Stimulated activated naive B cell treated with anti-CD40 and anti-IgM and Interleukin-4, amounts not matched to agents 10 μg/mL and 1 μg/mL and 100 μg/mL, for 72 hours (primary cell): ENCODE results near the gene NCR2.
A peak's percentile ranks its signal among the peaks of the same experiment; 100 is the strongest.
"Not testable (repeated sequence)": the region's sequence is repeated elsewhere in the genome, so short reads cannot be mapped to it uniquely, and the experiment has no call there.

Experiments
- ATAC-seq, 2 donors: fragments of 150-1000 bp; cut with Tn5 transposase; replicated peaks; 2 replicates each; pipeline ENCODE4 v1.10.0; 2021; ENCODE audit warnings: moderate library complexity in 1 of 2
- DNase-seq: peaks from one replicate; pipeline ENCODE4 v3.0.0; 2021
- H3K27ac Mint-ChIP-seq: one replicate; pipeline ENCODE4 v1.8.0; 2022; ENCODE audit warnings: mild to moderate bottlenecking, mixed read lengths
- H3K27me3 Mint-ChIP-seq, 2 donors: one replicate each; pipeline ENCODE4 v1.8.0; 2022; ENCODE audit warnings: mixed read lengths in 2 of 2
- H3K36me3 Mint-ChIP-seq, 2 donors: one replicate each; pipeline ENCODE4 v1.8.0; 2022; ENCODE audit warnings: mixed read lengths in 2 of 2, mild to moderate bottlenecking in 1 of 2
- H3K4me1 Mint-ChIP-seq, 2 donors: one replicate each; pipeline ENCODE4 v1.8.0; 2022; ENCODE audit warnings: mixed read lengths in 2 of 2, mild to moderate bottlenecking in 1 of 2
- H3K4me3 Mint-ChIP-seq, 2 donors: one replicate each; pipeline ENCODE4 v1.8.0; 2022; ENCODE audit warnings: mild to moderate bottlenecking in 2 of 2, mixed read lengths in 2 of 2, moderate library complexity in 1 of 2
- H3K9me3 Mint-ChIP-seq, 2 donors: one replicate each; pipeline ENCODE4 v1.8.0; 2022; ENCODE audit warnings: mixed read lengths in 2 of 2, mild to moderate bottlenecking in 1 of 2

NCR2 gene

GRCh38 chr6:41335296-41335695 is at the start of gene NCR2:
Gene NCR2 (plus strand): TSS chr6:41335608. CDS start chr6:41335877, 269 bp downstream.
- H3K36me3 Mint-ChIP-seq = no peaks in the 10 kb centered on the region
- H3K27me3 Mint-ChIP-seq = no peaks in the 10 kb centered on the region
- no peaks in the 10 kb centered on the region for H3K9me3 Mint-ChIP-seq
- DNase-seq (no peak), ATAC-seq (no peak)
- H3K4me1 Mint-ChIP-seq = peaks cover 33 to 44% of the 10 kb centered on the region in 2 donors
- peak within 1 kb of the TSS; percentile 86 for H3K27ac Mint-ChIP-seq
- peak within 1 kb of the TSS; percentile 39 to 50 for H3K4me3 Mint-ChIP-seq

- Mint-ChIP-seq H3K27ac (no peak within 1 kb of the TSS), H3K4me1 (peaks cover 0 to 10% of the 10 kb centered on the region in 2 donors), H3K27me3 (peaks cover 5 to 16% of the 10 kb centered on the region in 2 donors), H3K4me3 (no peak within 1 kb of the TSS), H3K9me3 (peaks cover 4 to 7% of the 10 kb centered on the region in 2 donors), H3K36me3 (peaks cover 0 to 7% of the 10 kb centered on the region in 2 donors)
- no peak for ATAC-seq
- DNase-seq = no peak
Observed at GRCh38 chr6:41286544-41287346, 48.7 kb upstream of the NCR2 start, which contains the start of gene TREM1. Gene TREM1 (minus strand): TSS chr6:41286682. CDS start chr6:41286655, 27 bp downstream.

GRCh38 chr6:41288030-41288753 is 47.2 kb upstream of the NCR2 start:
- H3K27ac Mint-ChIP-seq = peak overlapping the region; percentile 37
- no peaks in the 10 kb centered on the region for H3K36me3 Mint-ChIP-seq
- peaks cover 2 to 3% of the 10 kb centered on the region in 2 donors for H3K9me3 Mint-ChIP-seq
- H3K27me3 Mint-ChIP-seq = peaks cover 5 to 11% of the 10 kb centered on the region in 2 donors
- H3K4me1 Mint-ChIP-seq = peaks cover 0 to 7% of the 10 kb centered on the region in 2 donors
- H3K4me3 Mint-ChIP-seq = no peak overlapping the region
- ATAC-seq (peak; percentile 49 to 80), DNase-seq (no peak)

- ATAC-seq (no peak), DNase-seq (no peak)
- no peaks in the 10 kb centered on the region for H3K36me3 Mint-ChIP-seq
- peaks cover 5 to 11% of the 10 kb centered on the region in 2 donors for H3K27me3 Mint-ChIP-seq
- H3K27ac Mint-ChIP-seq = peak overlapping the region; percentile 37
- no peak overlapping the region for H3K4me3 Mint-ChIP-seq
- peaks cover under 1% of the 10 kb centered on the region in 2 donors for H3K9me3 Mint-ChIP-seq
- H3K4me1 Mint-ChIP-seq = peaks cover 0 to 5% of the 10 kb centered on the region in 2 donors
Observed at GRCh38 chr6:41288754-41289129, 46.7 kb upstream of the NCR2 start.

- Mint-ChIP-seq H3K27ac (no peak overlapping the region), H3K9me3 (no peaks in the 10 kb centered on the region)
Observed at GRCh38 chr6:41289815-41290214, 45.6 kb upstream of the NCR2 start.

GRCh38 chr6:41291717-41292116 is 43.7 kb upstream of the NCR2 start:
- H3K9me3 Mint-ChIP-seq = peaks cover 4 to 5% of the 10 kb centered on the region in 2 donors
- no peak overlapping the region for H3K4me3 Mint-ChIP-seq
- no peaks in the 10 kb centered on the region for H3K36me3 Mint-ChIP-seq
- no peak overlapping the region for H3K27ac Mint-ChIP-seq
- ATAC-seq (no peak), DNase-seq (no peak)
- peaks cover 3 to 23% of the 10 kb centered on the region in 2 donors for H3K4me1 Mint-ChIP-seq
- H3K27me3 Mint-ChIP-seq = peaks cover under 1 to 6% of the 10 kb centered on the region in 2 donors

More at GRCh38 chr6:41289815-41290214, 45.6 kb upstream of the NCR2 start:
- no peak for ATAC-seq
- no peaks in the 10 kb centered on the region for H3K36me3 Mint-ChIP-seq
- H3K4me3 Mint-ChIP-seq = no peak overlapping the region
- H3K4me1 Mint-ChIP-seq = peaks cover 2 to 8% of the 10 kb centered on the region in 2 donors
- peaks cover 5 to 11% of the 10 kb centered on the region in 2 donors for H3K27me3 Mint-ChIP-seq
- DNase-seq = no peak

GRCh38 chr6:41294214-41294872 is 41.1 kb upstream of the NCR2 start:
- no peak for DNase-seq
- H3K4me1 Mint-ChIP-seq = peaks cover 19 to 49% of the 10 kb centered on the region in 2 donors
- no peaks in the 10 kb centered on the region for H3K27me3 Mint-ChIP-seq
- H3K36me3 Mint-ChIP-seq = peaks cover 10 to 13% of the 10 kb centered on the region in 2 donors
- no peak overlapping the region for H3K4me3 Mint-ChIP-seq
- no peak overlapping the region for H3K27ac Mint-ChIP-seq
- H3K9me3 Mint-ChIP-seq = peaks cover 23 to 24% of the 10 kb centered on the region in 2 donors
- no peak for ATAC-seq

GRCh38 chr6:41297248-41297647 is 38.2 kb upstream of the NCR2 start:
- H3K9me3 Mint-ChIP-seq = peaks cover 31 to 36% of the 10 kb centered on the region in 2 donors
- not testable (repeated sequence) for H3K27me3 Mint-ChIP-seq

GRCh38 chr6:41298785-41299502 is 36.5 kb upstream of the NCR2 start:
- H3K4me3 Mint-ChIP-seq = peak overlapping the region; percentile 2 to 36
- peaks cover 37 to 41% of the 10 kb centered on the region in 2 donors for H3K9me3 Mint-ChIP-seq
- no peak for DNase-seq
- H3K27me3 Mint-ChIP-seq = no peaks in the 10 kb centered on the region
- H3K36me3 Mint-ChIP-seq = peaks cover 23 to 40% of the 10 kb centered on the region in 2 donors
- ATAC-seq = peak; percentile 50 to 57
- peaks cover 28 to 73% of the 10 kb centered on the region in 2 donors for H3K4me1 Mint-ChIP-seq
- H3K27ac Mint-ChIP-seq = peak overlapping the region; percentile 79

More at GRCh38 chr6:41297248-41297647, 38.2 kb upstream of the NCR2 start:
- not testable (repeated sequence) for ATAC-seq, H3K4me3 Mint-ChIP-seq, DNase-seq, H3K27ac Mint-ChIP-seq
- Mint-ChIP-seq H3K36me3 (peaks cover 17 to 34% of the 10 kb centered on the region in 2 donors), H3K4me1 (peaks cover 23 to 66% of the 10 kb centered on the region in 2 donors)

- Mint-ChIP-seq H3K27ac (peak overlapping the region; percentile 94), H3K4me3 (peak overlapping the region in 1 of 2 donors; percentile 29), H3K36me3 (peaks cover 23 to 44% of the 10 kb centered on the region in 2 donors), H3K27me3 (no peaks in the 10 kb centered on the region), H3K9me3 (peaks cover 30 to 31% of the 10 kb centered on the region in 2 donors), H3K4me1 (peaks cover 30 to 55% of the 10 kb centered on the region in 2 donors)
- DNase-seq (peak; percentile 49), ATAC-seq (peak; percentile 94 to 95)
Observed at GRCh38 chr6:41302638-41303037, 32.8 kb upstream of the NCR2 start.

GRCh38 chr6:41306187-41306854 is 29.1 kb upstream of the NCR2 start:
- no peaks in the 10 kb centered on the region for H3K27me3 Mint-ChIP-seq
- no peak for DNase-seq
- no peak overlapping the region for H3K27ac Mint-ChIP-seq
- peaks cover 19 to 32% of the 10 kb centered on the region in 2 donors for H3K4me1 Mint-ChIP-seq
- H3K9me3 Mint-ChIP-seq = peaks cover 10 to 13% of the 10 kb centered on the region in 2 donors
- peak in 1 of 2 donors; percentile 41 for ATAC-seq
- no peak overlapping the region for H3K4me3 Mint-ChIP-seq
- H3K36me3 Mint-ChIP-seq = peaks cover 12 to 15% of the 10 kb centered on the region in 2 donors

GRCh38 chr6:41315203-41315602 is 20.2 kb upstream of the NCR2 start:
- Mint-ChIP-seq H3K36me3 (no peaks in the 10 kb centered on the region), H3K9me3 (no peaks in the 10 kb centered on the region), H3K27me3 (no peaks in the 10 kb centered on the region), H3K27ac (peak overlapping the region; percentile 95), H3K4me3 (no peak overlapping the region), H3K4me1 (peaks cover 39 to 63% of the 10 kb centered on the region in 2 donors)
- DNase-seq = no peak
- ATAC-seq = peak; percentile 3 to 24
